GM13977 (cell line): ENCODE measurements around the gene TPM3.
A peak's percentile ranks its signal among the peaks of the same experiment; 100 is the strongest.
"Not testable (repeated sequence)": the region's sequence is repeated elsewhere in the genome, so short reads cannot be mapped to it uniquely, and the experiment has no call there.

Experiments used
- DNase-seq: peaks from one replicate; pipeline ENCODE4 v3.0.0; 2012; ENCODE audit warnings: low spot score
- in situ Hi-C: fragments of 300-500 bp; cut with MboI; formaldehyde crosslinking; loops from one replicate; pipeline ENCODE4 v1.12.0; 2022; ENCODE audit warnings: low sequenced_read_pairs, low pct_unique_long_range_greater_than_20kb, mixed read lengths, inconsistent platforms; ENCODE audit not compliant: unreplicated experiment
- TF ChIP-seq, protein P1 (sequence below): IDR thresholded peaks from 2 replicates; pipeline ENCODE4 v1.5.1; 2012; ENCODE audit warnings: mild to moderate bottlenecking, control low read depth; ENCODE audit not compliant: insufficient read depth; ENCODE audit errors: extremely low read depth, missing control alignments

Gene TPM3

DNA sequence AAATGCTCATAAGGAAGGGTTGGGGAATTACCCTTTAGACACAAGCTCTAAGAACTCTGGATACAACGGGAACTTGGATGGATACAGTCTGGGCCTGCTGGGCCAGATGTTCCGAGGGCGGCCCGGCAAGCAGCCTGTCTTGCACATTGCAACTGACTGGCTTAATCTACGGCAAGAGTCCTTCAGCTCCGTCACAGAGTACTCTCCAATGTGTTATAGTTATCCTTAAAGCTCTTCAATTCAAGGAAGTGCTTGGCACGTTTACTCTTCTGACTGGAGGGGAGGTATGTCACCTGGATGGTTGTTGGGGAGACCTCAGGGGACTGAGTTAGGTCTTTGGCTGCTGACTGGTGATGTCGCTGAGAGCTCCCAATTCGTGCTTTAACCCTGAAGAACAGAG lies 15.4 kb upstream of the TPM3 start:
- DNase-seq: no peak
- TF ChIP-seq, protein P1, sequence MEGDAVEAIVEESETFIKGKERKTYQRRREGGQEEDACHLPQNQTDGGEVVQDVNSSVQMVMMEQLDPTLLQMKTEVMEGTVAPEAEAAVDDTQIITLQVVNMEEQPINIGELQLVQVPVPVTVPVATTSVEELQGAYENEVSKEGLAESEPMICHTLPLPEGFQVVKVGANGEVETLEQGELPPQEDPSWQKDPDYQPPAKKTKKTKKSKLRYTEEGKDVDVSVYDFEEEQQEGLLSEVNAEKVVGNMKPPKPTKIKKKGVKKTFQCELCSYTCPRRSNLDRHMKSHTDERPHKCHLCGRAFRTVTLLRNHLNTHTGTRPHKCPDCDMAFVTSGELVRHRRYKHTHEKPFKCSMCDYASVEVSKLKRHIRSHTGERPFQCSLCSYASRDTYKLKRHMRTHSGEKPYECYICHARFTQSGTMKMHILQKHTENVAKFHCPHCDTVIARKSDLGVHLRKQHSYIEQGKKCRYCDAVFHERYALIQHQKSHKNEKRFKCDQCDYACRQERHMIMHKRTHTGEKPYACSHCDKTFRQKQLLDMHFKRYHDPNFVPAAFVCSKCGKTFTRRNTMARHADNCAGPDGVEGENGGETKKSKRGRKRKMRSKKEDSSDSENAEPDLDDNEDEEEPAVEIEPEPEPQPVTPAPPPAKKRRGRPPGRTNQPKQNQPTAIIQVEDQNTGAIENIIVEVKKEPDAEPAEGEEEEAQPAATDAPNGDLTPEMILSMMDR: no peak
- in situ Hi-C loops: no loop called here

DNA sequence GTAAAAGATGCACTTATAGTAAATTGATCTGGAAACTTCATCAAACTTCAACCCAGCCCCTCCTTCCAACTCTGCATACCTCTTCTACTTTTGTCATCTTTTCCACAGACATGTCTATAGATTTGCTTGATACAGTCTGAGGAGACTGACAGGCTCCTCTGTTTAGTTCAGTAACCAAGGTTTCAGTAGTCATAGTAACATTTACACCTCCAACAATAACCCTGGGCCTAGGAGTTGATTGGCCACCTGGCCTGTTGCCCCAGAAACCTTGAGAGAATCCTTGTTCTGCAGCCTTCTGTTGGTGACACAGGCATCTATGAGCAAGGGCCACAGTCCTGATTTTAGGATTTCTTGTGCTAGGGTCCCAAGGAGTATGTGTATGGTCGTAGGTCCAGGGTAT lies 14.3 kb upstream of the TPM3 start, which contains the start of gene CFAP141:
TSS of gene CFAP141 (minus strand) at position 138 of the 400 bp plus-strand sequence. CDS start at position 112, 26 bp downstream.
- no peak for DNase-seq
- in situ Hi-C loops: no loop called here
- TF ChIP-seq, protein P1: no peak

DNA sequence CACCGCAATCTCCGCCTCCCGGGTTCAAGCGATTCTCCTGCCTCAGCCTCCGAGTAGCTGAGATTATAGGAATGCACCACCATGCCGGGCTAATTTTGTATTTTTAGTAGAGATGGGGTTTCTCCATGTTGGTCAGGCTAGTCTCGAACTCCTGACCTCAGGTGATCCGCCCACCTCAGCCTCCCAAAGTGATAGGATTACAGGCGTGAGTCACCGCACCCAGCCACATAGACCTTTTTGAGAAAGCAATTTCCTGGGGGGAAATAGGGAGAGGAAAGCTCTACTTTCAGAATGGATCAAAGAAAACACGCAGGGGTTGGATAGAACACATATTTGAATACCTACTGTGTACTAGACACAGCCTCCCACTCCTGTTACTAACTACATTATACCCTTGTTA lies 13.9 kb upstream of the TPM3 start:
- DNase-seq, in situ Hi-C loops: not testable (repeated sequence)

DNA sequence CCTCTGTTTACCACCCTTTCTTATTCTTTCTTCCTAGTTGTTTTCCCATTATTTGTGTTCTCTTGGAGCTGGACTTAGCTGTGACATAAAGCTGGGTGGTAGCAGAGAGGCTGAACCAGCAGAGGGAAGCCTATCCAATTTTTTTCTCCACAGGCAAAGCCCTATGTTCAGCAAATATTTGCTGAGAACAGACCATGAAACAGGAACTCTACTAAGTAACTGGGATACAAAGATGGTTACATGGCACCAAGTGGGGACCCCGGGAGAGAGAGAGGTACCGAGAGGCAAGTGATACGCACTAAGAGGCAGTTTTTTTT lies 7.6 kb upstream of the TPM3 start:
- in situ Hi-C loops: no loop called here
- DNase-seq: no peak
- TF ChIP-seq, protein P1: no peak

DNA sequence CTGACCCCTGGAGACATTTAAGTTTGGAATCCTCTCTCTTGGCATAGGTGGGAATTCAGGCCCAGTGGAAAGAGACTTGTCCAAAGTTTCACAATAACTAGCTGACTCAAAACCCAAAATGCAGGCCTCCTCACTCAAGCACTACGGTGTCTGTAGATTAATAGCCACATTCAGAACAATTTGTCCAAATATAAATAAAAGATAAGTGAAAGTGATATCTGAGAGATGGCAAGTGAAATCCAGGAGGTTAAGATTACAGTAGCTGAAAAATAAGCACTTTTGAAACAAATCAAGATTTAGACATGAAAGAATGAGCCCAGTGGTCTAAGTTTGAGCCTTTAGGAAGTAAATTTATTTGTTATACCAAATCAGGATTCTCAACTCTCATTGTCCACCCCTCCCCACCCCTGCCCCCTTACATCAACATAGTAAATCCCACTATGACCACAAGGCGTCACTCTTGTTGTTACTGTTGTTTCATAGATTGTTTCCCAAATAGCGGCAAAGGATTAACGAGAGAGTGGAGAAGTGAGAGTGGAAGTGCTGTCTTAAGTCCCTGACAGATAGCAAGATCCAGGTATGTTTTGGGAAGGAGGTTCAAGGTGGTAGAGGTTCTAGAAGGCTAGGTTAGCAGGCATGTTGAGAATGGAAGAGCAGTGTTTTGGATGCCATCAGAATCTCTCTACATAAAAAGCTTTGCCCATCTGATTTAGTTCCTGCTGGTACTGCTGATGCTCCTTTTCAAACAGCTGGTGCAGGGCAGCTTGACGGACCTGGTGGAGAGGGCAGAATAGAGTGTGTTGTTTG lies 7.1 kb upstream of the TPM3 start:
- in situ Hi-C loops: no loop called here
- TF ChIP-seq, protein P1: peak; percentile 62
- DNase-seq: peak; percentile 53

DNA sequence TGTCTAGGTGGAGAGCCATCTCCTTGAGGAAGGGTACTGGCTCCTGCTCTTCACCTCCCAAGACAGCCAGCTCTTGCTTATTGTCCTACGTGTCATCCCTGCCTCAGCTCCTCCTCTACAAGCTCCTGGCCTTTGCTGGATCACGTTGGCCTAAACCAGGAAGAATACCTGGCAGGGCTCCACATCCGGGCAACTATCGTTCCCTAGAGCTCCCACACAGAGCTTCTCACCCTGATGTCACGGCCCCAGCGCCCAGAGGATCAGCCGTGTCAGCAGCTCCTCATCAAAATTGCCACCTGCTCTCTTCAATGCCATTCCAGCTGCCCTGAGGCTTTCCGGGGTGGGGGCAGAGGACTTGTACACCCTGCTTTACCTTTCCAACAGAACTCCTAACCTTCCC lies 1.9 kb upstream of the TPM3 start:
- in situ Hi-C loops: no loop called here
- TF ChIP-seq, protein P1: no peak
- no peak for DNase-seq

DNA sequence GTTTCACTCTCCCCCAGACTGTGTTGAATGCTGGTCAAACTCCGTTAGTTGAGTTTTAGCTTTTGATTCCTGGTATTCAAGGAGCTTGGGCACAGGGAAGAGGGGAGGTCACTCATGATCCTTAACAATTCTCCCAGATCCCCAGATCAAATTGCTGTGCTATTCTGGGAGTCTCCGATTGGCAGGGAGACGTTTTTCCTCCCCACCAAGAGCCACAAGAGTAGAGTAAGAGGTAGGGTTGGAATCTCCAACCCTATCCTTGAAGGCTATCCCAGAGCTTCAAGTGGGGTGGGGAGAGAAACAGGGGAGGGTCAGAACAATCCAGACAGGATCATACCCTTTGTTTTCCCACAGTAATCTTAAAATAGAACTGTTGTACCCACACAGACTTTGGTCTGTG lies 576 bp upstream of the TPM3 start:
- no peak for DNase-seq
- TF ChIP-seq, protein P1: no peak
- in situ Hi-C loops: no loop called here
